ENCODE measurements around the gene MYL4.
"Not testable (repeated sequence)": the region's sequence is repeated elsewhere in the genome, so short reads cannot be mapped to it uniquely, and the experiment has no call there.

The MYL4 gene

GRCh38 chr17:47244697-47245096 is 35.5 kb downstream of the MYL4 start:
- no peak for DNase-seq

- DNase-seq: no peak
Measured at GRCh38 chr17:47246120-47246519, 37.0 kb downstream of the MYL4 start.

- DNase-seq: no peak
Measured at GRCh38 chr17:47250855-47251254, 41.7 kb downstream of the MYL4 start.

- DNase-seq: no peak
Measured at GRCh38 chr17:47251421-47251940, 42.3 kb downstream of the MYL4 start.

GRCh38 chr17:47252209-47252608 is 43.1 kb downstream of the MYL4 start:
- DNase-seq: no peak

- no peak for DNase-seq
Measured at GRCh38 chr17:47252766-47253512, 43.8 kb downstream of the MYL4 start.

GRCh38 chr17:47253541-47254402 is 44.6 kb downstream of the MYL4 start, which contains the start of gene ITGB3:
Gene ITGB3, plus strand, starts transcription at chr17:47253827. Its CDS starts 35 bp downstream, at chr17:47253862.
- DNase-seq: peak; percentile 56 to 64

- no peak for DNase-seq
Measured at GRCh38 chr17:47254403-47254943, 45.3 kb downstream of the MYL4 start.

GRCh38 chr17:47257651-47258339 is 48.6 kb downstream of the MYL4 start:
- no peak for DNase-seq

- DNase-seq: no peak
Measured at GRCh38 chr17:47262586-47262985, 53.4 kb downstream of the MYL4 start.

GRCh38 chr17:47264166-47264565 is 55.0 kb downstream of the MYL4 start:
- no peak for DNase-seq

- peak in 1 of 2 donors; percentile 24 for DNase-seq
Measured at GRCh38 chr17:47265983-47266541, 56.9 kb downstream of the MYL4 start.

- DNase-seq: no peak
Measured at GRCh38 chr17:47266782-47267181, 57.6 kb downstream of the MYL4 start.

- DNase-seq: no peak
Measured at GRCh38 chr17:47267354-47267828, 58.2 kb downstream of the MYL4 start.

GRCh38 chr17:47268964-47269363 is 59.8 kb downstream of the MYL4 start:
- DNase-seq: not testable (repeated sequence)

GRCh38 chr17:47269561-47270280 is 60.6 kb downstream of the MYL4 start:
- not testable (repeated sequence) for DNase-seq

GRCh38 chr17:47270946-47271705 is 62.0 kb downstream of the MYL4 start:
- no peak for DNase-seq

GRCh38 chr17:47272491-47272890 is 63.3 kb downstream of the MYL4 start:
- no peak for DNase-seq

- no peak for DNase-seq
Measured at GRCh38 chr17:47273245-47273644, 64.1 kb downstream of the MYL4 start.
